Osteoblast (primary cell): Measurements from ENCODE around the gene TACC2. TPM values are rescaled to one million over a fixed set of nuclear protein-coding genes. Genes with fewer than 3 reads are reported as not detected.

Experiments used
- DNase-seq: peaks from one replicate; pipeline ENCODE4 v3.0.0; 2011; ENCODE audit warnings: low spot score, mixed read lengths; ENCODE audit not compliant: insufficient read length; ENCODE audit errors: missing footprints
- H2AFZ ChIP-seq: 2 replicates; pipeline ENCODE4 v1.6.0; 2011; ENCODE audit warnings: mild to moderate bottlenecking, low read length
- H3K27ac ChIP-seq: 2 replicates; pipeline ENCODE4 v1.5.1; 2011; ENCODE audit warnings: mild to moderate bottlenecking, low read depth, low read length, moderate library complexity
- H3K27me3 ChIP-seq: 2 replicates; pipeline ENCODE4 v1.6.0; 2012; ENCODE audit warnings: mild to moderate bottlenecking, control low read depth, inconsistent platforms, low read length, moderate library complexity; ENCODE audit not compliant: insufficient read depth
- H3K36me3 ChIP-seq: 2 replicates; pipeline ENCODE4 v1.5.1; 2011; ENCODE audit warnings: mild to moderate bottlenecking, low read length, control low read depth, moderate library complexity; ENCODE audit not compliant: insufficient read depth
- H3K4me1 ChIP-seq: 2 replicates; pipeline ENCODE4 v1.5.1; 2011; ENCODE audit warnings: mild to moderate bottlenecking, low read length, control low read depth, moderate library complexity; ENCODE audit not compliant: insufficient read depth
- H3K4me2 ChIP-seq: 2 replicates; pipeline ENCODE4 v1.6.0; 2011; ENCODE audit warnings: mild to moderate bottlenecking, low read length; ENCODE audit not compliant: insufficient read depth
- H3K4me3 ChIP-seq: fragments of 200-600 bp; sonication (generic); 3 replicates; pipeline ENCODE4 v1.5.1; 2012; ENCODE audit warnings: mild to moderate bottlenecking, low read length, inconsistent platforms; ENCODE audit not compliant: insufficient read depth
- H3K79me2 ChIP-seq: 2 replicates; pipeline ENCODE4 v1.6.0; 2012; ENCODE audit warnings: mild to moderate bottlenecking, low read length, control low read depth, inconsistent platforms; ENCODE audit not compliant: insufficient read depth
- H3K9me3 ChIP-seq: 2 replicates; pipeline ENCODE4 v1.5.1; 2011; ENCODE audit warnings: low read depth, low read length, control low read depth
- H4K20me1 ChIP-seq: 2 replicates; pipeline ENCODE4 v1.6.0; 2012; ENCODE audit warnings: mild to moderate bottlenecking, low read length, control low read depth; ENCODE audit not compliant: insufficient read depth
- total RNA-seq: library from RNA; depleted of rRNA; stranded (reverse); fragments of >200 nt; gene quantifications from 2 replicates; pipeline ENCODE4 v1.2.3, GENCODE V29; 2012
- TF ChIP-seq, protein P1 (sequence below): IDR thresholded peaks from 2 replicates; pipeline ENCODE4 v1.5.1; 2011; ENCODE audit warnings: mild to moderate bottlenecking, low read depth, low read length, moderate library complexity; ENCODE audit errors: extremely low read depth

TACC2 gene
- total RNA-seq, 1 donor: 5.8 TPM

DNA sequence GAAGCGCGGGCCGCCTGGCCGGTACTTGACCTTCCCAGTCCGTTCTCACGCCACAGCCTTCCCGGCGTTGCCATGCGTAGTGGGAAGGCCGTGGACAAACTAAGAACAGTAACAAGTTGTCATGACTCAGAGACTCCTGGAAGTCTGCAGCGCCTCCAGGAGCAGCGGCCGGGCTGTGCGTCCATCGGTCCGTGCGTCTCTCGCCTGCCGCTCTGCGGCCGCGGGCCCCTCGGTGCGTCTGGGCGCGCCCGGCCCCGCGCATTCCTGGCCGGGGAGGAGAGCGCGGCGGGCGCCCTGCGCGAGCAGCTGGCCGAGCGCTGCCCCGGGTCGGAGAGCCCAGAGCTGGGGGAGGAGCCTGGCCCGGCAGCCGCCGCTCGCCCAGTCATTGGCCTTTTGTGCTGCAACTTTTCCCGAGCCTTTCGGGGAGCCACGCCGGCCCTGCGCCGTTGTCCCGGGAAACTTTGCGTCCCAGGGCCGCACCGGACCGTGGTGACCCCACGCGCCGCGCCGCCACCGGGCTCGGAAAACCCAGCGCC lies 123.7 kb downstream of the TACC2 start:
- peaks cover 12% of the 10 kb centered on the region for H3K4me1 ChIP-seq
- H3K79me2 ChIP-seq: peaks cover 40% of the 10 kb centered on the region
- DNase-seq: peak; percentile 97
- TF ChIP-seq, protein P1, sequence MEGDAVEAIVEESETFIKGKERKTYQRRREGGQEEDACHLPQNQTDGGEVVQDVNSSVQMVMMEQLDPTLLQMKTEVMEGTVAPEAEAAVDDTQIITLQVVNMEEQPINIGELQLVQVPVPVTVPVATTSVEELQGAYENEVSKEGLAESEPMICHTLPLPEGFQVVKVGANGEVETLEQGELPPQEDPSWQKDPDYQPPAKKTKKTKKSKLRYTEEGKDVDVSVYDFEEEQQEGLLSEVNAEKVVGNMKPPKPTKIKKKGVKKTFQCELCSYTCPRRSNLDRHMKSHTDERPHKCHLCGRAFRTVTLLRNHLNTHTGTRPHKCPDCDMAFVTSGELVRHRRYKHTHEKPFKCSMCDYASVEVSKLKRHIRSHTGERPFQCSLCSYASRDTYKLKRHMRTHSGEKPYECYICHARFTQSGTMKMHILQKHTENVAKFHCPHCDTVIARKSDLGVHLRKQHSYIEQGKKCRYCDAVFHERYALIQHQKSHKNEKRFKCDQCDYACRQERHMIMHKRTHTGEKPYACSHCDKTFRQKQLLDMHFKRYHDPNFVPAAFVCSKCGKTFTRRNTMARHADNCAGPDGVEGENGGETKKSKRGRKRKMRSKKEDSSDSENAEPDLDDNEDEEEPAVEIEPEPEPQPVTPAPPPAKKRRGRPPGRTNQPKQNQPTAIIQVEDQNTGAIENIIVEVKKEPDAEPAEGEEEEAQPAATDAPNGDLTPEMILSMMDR: peak; percentile 33
- H3K4me2 ChIP-seq: peak overlapping the region; percentile 91
- peak overlapping the region; percentile 89 for H2AFZ ChIP-seq
- H4K20me1 ChIP-seq: no peaks in the 10 kb centered on the region
- no peaks in the 10 kb centered on the region for H3K9me3 ChIP-seq
- H3K36me3 ChIP-seq: no peaks in the 10 kb centered on the region
- H3K27me3 ChIP-seq: no peaks in the 10 kb centered on the region
- H3K27ac ChIP-seq: peak overlapping the region; percentile 86
- H3K4me3 ChIP-seq: peak overlapping the region; percentile 84

GRCh38 chr10:122113161-122113944 lies 124.4 kb downstream of the TACC2 start:
- Histone ChIP-seq H4K20me1 (peaks cover 2% of the 10 kb centered on the region), H3K79me2 (peaks cover 45% of the 10 kb centered on the region), H3K4me2 (peak overlapping the region; percentile 91), H3K27me3 (no peaks in the 10 kb centered on the region), H3K4me3 (peak overlapping the region; percentile 84), H3K36me3 (no peaks in the 10 kb centered on the region), H3K9me3 (no peaks in the 10 kb centered on the region), H3K27ac (peak overlapping the region; percentile 86), H2AFZ (peak overlapping the region; percentile 89), H3K4me1 (peaks cover 12% of the 10 kb centered on the region)
- TF ChIP-seq, protein P1: peak; percentile 47
- peak; percentile 97 for DNase-seq

- Histone ChIP-seq H2AFZ (peak overlapping the region; percentile 89), H3K9me3 (no peaks in the 10 kb centered on the region), H3K27ac (peak overlapping the region; percentile 86), H3K4me3 (peak overlapping the region; percentile 84), H3K79me2 (peaks cover 46% of the 10 kb centered on the region), H3K27me3 (no peaks in the 10 kb centered on the region), H3K4me1 (peaks cover 12% of the 10 kb centered on the region), H3K4me2 (peak overlapping the region; percentile 91), H4K20me1 (peaks cover 3% of the 10 kb centered on the region), H3K36me3 (no peaks in the 10 kb centered on the region)
- TF ChIP-seq, protein P1: no peak
- DNase-seq: peak; percentile 72
These were observed 125.2 kb downstream of the TACC2 start for GRCh38 chr10:122113945-122114747.
